HK-2 (cell line): ENCODE results near the gene ANO8.

ENCODE experiments used
- DNase-seq: peaks from one replicate; pipeline ENCODE4 v3.0.0-alpha.2; 2018; ENCODE audit not compliant: unreplicated experiment

Gene ANO8

GRCh38 chr19:17346109-17346671 is 11.5 kb upstream of the ANO8 start:
- peak; percentile 81 for DNase-seq

- DNase-seq, result no peak
Measured at GRCh38 chr19:17341845-17342244, 7.2 kb upstream of the ANO8 start.

DNA sequence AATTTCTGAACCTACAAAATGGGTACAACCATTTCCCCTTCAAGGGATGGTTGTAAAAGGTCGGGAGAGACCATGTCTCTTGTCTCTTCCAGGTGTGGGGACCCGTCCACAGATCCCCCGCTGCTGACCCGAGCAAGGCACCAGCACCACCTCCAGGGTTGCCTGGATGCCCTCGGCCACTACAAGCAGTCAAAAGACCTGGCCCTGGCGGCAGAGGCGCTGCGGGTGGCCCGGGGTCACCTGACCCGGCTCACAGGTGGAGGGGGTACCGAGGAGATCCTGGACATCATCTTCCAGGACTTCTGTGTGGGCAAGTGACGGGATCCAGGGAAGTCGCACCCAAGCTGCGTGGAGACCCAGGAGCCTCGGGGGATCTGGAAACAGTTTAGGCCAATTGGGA is 6.7 kb upstream of the ANO8 start:
- DNase-seq, result no peak

- DNase-seq, result no peak
Measured at GRCh38 chr19:17340871-17341357, 6.3 kb upstream of the ANO8 start.

DNA sequence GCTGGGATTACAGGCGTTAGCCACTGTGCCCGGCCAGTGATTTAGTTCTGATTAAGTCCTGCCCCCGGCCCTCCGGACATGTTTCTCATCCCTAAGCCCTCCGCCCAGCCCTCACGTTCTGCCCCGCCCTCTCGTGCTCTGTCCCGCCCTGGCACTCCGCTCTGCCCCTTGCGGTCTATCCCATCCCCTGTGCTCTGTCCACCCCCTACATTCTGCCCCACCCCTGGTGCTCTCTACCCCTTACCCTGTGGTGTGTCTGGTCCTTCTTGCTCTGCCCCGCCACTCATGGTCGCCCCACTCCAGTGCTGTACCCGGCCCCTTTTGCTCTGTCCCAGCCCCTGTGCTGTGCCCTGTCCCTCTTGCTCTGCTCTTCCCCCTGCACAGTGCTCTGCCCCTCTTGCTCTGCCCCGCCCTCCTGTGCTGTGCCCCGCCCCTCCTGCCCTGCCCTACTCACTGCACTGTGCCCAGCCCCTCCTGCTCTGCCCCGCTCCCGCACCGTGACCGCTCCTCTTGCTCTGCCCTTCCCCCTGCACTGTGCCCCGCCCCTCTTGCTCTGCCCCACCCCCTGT is 5.7 kb upstream of the ANO8 start:
- no peak for DNase-seq

DNA sequence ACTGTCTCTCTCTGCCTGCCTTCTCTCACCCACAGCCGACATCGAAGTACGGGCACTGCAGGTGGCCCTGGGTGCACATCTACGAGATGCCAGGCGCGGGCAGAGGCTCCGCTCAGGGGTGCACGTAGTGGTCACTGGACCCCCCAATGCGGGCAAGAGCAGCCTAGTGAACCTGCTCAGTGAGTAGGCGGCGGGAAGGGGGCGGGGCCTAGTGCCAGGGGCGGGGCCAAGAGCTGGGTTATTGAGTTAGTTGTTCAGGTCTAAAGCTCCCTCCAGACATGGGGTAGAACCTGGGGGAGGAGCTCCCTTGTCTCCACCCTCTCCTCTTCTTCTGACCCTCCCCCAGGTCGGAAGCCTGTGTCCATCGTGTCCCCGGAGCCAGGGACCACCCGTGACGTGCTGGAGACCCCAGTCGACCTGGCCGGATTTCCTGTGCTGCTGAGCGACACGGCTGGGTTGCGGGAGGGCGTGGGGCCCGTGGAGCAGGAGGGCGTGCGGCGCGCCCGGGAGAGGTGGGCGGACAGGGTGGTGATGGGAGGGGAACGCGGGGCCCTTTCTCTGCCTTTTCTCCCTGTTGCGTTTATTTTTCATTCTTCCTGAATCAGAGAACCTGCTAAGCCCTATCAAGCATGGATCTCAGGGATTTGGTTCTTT is 4.6 kb upstream of the ANO8 start:
- DNase-seq, result no peak

DNA sequence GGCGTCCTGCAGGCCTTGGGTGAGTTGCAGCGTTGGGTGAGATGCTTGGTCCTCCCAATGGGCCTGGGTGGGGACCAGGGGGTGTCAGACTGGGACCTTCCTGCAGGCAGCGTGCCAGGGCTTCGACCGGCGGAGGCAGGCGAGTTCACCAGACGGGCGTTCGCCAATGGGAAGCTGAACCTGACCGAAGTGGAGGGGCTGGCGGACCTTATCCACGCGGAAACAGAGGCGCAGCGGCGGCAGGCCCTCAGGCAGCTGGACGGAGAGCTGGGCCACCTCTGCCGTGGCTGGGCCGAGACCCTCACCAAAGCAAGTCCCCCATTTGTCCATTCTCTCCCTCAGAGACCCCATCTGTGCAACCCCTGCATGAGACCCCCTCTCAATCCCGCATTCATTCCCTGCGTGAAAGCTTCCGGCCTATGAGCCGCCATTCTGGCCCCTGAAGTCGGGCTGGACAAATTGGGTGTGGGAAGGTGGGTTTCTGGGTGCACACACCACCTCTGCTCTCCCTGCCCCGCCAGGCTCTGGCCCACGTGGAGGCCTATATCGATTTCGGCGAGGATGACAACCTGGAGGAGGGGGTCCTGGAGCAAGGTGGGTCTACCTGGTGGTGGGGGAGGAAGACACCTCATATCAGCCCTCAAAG is 3.9 kb upstream of the ANO8 start:
- DNase-seq, result no peak

DNA sequence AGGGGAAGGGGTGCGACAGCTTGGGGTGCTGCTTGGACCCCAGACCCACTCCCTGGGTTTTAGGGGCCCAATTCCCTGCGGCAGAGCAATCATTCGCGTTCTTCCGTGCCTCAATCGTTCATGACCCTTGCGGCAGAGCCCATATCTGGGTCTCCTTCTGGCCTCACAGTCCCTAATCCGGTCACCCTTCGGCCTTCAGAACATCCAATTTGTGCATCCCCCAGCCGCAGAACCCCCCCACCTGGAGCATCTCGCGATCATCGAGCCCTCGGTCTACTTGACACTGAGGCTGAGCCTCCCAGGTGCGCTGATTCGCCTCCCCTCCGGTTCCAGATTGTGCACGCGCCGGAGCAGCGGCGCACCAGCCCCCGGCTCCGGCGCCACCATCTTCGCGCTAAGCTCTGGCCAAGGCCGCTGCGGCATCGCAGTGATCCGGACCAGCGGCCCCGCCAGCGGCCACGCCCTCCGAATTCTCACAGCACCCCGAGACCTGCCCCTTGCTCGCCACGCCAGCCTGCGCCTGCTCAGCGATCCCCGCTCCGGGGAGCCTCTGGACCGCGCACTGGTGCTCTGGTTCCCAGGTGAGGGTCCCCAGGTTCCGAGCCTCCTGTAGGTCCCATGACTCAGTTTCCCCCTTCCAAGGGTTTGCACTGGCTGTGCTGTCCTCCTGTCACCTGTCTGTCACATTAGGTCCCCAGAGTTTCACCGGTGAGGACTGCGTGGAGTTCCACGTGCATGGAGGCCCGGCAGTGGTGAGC is 3.2 kb upstream of the ANO8 start:
- peak; percentile 31 for DNase-seq

DNA sequence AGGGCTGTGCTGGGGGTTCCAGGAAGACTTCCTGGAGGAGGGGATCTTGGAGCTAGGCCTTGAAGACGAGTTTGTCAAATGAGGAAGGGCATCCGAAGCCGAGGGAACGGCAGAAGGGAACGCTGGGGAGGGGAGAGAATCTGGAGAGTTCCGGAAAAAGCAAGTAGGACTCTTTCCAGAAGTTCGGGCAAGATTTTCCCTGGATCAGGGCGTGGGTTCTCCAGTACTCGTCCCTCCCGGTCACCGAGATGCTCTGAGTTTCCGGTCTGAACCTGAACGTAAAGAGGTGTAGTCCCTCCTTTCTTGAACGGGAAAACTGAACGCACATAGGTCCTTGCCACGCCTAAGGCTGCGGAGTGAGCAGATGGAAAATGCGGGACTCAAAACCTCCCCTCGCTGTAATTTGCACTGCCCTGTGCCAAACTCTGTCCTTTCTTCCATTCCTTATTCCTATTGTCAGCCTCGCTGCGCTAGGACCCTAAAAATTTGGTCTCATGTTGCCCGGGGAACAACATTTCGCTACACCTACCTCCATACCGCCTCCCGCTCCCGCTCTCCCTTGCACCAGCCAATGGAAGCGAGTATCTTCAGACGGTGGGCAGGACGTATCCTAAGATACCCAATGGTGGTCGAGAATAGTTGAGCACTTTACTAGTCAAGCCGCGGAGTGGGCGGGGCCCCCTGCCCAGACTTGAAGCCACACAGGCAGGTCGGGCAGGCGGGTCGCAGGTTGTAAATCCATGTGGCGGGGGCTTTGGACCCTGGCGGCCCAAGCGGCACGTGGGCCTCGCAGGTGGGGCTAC is 2.4 kb upstream of the ANO8 start, which contains the start of gene GTPBP3:
TSS of gene GTPBP3 (plus strand) at position 682 of the 803 bp plus-strand sequence. CDS start at position 741, 59 bp downstream.
- DNase-seq, result peak; percentile 93

- no peak for DNase-seq
Measured at GRCh38 chr19:17335575-17335974, 920 bp upstream of the ANO8 start.

DNA sequence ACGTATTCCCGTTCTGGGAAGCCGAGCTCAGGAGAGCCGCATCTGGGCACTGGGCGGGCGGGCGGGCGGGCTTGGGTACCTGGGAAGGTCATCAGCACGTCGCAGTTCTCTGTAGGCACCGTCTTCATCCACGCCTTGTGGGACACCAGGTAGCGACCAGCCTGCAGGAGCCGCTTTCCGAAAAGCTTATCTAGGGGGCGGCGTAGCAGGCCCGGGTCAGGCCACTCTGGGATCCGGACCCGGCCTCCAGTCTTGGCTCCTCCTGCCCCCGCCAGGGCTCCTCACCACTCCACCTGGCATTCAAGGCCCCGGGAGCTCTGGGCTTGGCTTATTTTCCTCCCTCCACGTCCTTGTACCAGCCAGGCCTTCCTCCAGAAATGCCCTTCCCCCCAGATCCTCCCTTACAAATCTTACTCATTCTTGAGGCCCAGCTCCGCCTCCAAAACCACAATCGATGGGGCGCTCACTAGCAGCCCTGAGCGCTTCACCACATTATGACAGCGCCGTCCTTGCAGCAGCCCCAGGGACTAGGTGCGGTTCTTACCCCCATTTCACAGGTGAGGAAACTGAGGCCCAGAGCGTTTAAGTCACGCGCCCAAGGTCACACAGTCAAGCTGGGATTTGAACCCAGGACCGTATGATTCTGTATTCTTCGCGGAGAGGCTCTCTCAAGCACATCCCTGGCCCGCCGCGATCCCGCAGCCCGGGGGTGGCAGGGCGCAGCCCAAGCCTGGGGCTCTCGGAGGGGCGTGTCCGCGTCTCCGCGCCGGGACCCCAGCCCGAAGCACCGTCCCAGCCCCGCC is 843 bp downstream of the ANO8 start:
- DNase-seq, result peak; percentile 82

DNA sequence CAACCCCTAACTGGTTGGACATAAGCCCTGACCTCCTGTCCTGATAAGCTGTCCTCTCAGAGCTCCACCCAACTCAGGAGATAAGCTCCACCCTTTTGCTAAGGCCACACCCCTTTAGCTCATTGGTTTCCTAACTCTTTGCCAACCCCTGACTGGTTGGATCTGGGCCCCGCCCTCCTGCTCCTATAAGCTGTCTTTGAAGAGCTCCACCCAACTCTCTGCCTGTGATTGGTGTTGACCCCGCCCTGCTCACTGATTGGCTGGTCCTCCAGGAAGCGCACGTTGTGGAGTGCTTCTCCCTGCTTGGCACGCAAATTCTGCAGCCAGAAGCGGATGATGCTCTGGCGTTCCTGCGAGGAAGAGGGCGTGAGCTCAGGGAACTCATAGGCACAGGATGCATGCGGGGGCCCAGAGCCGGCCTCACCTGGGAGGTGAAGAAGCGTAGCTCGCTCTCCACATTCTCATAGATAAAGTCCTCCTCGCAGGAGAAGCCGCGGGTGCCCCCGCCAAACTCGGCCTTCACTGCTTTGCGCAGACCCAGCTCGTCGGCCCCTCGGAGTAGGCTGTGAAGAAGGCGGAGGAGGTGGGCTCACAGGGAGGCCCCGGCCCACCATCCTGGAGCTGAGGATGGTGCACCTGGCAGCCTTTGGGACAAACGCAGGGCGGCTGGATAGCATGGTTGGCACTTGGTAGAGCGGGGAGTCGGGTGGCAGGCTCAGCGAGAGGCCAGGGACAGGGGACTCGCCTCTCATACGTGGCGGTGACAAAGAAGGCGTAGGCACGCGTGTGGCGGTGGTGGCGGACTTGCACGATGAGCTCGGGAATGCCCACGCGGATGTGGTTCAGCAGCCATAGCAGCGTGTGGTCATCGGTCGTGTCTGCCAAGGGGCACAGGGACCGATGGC is 1.7 kb downstream of the ANO8 start:
- DNase-seq, result no peak

GRCh38 chr19:17332360-17332676 is 2.3 kb downstream of the ANO8 start:
- DNase-seq, result no peak

DNA sequence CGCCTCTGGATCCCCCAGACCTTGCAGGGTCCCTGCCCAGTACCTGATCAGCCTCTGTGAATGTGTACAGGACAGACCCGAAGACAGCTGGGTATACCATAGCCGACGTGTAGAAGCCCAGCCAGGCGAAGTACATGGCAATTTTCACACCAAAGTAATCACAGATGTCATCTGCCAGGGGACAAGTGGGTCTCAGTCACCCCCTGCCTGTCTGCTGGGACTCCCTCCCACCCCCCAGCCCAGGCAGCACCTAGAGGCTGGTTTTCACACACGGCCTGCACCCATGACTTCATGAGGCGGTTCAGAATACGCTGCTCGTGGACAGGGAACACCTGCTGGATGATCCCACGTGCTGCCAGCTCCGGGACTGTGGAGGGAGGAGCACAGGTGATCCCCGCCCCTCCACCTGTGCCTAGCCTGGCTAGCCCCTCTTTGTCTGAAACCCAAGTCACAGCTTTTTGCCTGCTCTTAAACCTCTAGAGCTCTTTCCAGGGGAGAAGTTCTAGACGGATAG is 3.6 kb downstream of the ANO8 start:
- DNase-seq, result no peak

DNA sequence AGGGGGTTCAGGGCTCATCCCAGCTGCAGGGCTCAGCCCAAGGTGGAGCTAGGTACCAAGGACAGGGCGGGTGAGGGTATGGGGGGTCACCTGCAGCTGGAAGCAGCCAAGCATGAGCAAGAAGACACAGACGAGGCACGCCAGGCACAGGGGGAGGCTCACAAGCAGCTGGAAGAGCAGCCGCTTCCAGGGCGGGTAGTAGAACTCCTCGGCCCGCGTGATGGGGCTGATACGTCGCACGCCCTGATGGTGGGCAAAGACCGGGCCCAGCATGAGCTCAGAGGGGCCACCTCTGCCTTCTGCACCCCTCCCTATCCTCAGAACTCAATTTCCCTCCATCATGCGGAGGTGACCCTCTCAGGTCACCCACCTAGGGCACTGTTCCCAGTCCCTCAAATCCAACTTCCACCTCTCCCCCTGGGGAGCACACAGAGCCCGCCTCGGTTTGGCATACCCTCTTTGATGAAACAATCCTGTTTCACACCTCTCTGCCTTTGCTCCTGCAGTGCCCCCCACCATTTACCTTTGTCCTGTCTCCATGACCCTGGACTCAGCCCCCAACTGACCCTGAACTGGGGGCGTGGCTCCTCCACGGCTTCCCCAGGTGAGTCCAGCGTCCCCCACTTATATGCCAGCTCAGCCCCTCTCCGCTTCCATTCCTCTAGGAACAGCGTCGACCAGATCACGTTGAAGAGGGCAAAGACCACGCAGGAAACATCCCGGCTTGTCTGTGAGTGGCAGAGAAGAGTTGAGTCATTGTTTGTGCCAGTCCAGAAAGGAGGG is 4.2 kb downstream of the ANO8 start:
- DNase-seq, result no peak

DNA sequence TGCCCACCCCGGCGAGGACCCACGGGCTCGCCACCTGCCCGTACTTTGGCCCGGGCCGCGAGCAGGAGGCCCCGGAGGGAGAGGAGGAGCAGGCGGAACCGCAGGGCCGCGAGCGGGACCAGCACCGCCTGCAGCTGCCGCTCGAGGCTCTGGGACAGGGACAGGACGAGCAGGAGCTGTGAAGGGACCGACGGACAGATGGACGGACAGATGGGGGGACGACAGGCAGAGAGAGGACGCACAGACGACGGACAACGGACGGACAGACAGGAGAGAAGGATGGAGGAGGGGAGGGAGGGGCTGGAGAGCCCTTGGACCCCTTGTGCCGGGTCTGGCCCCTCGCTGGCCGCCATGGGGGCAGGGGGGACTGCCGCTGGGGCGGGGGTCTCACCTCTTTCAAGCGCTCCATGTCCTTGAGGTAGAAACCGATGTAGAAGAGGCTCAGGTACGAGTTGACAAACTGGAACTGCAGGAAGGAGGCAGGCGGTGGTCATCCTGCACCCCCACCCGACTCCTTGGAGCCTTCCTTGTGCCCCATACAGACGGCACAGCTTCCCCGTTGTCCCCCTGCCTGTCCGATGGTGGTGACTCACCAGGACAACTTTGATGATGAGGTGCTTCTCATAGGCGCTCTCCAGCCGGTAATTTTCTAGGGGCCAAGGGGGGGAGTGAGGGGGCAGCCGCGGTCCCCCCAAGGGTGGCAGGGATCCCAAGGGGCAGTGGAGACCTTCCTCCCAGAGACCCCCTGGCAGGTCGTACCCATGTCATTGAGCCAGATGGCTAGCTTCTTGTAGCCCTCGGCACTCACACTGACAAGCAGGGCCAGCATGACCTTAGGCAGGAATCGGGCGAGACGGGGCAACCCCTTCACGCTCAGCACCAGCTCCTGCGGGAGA is 5.0 kb downstream of the ANO8 start:
- no peak for DNase-seq
